K562 (cell line): ENCODE results near the gene AQP9. TPM values are rescaled to one million over a fixed set of nuclear protein-coding genes. Genes with fewer than 3 reads are reported as not detected.

Experiments used
- C11orf30 ChIP-seq: fragments of 450-650 bp; IDR thresholded peaks from 2 replicates; pipeline ENCODE4 v1.6.1; 2016; ENCODE audit warnings: low read depth, mild to moderate bottlenecking
- EGR1 ChIP-seq: fragments of 450-650 bp; conservative IDR thresholded peaks from 2 replicates; pipeline ENCODE4 v1.6.1; 2017; ENCODE audit warnings: mild to moderate bottlenecking
- HNRNPLL ChIP-seq: fragments of 200-400 bp; formaldehyde crosslinking; IDR thresholded peaks from 2 replicates; pipeline ENCODE4 v1.6.1; 2017; ENCODE audit warnings: low read length, low read depth, mild to moderate bottlenecking; ENCODE audit not compliant: poor library complexity, severe bottlenecking
- MBD2 ChIP-seq: sonication (generic); IDR thresholded peaks from 2 replicates; pipeline ENCODE4 v1.6.1; 2016; ENCODE audit warnings: low read depth, borderline replicate concordance
- NR2F6 ChIP-seq: fragments of 450-650 bp; formaldehyde crosslinking; IDR thresholded peaks from 2 replicates; pipeline ENCODE4 v1.4.0; 2020; ENCODE audit warnings: mild to moderate bottlenecking
- PHB2 ChIP-seq: fragments of 450-650 bp; IDR thresholded peaks from 2 replicates; pipeline ENCODE4 v1.6.1; 2017; ENCODE audit warnings: low read depth
- SOX6 ChIP-seq: fragments of 450-650 bp; IDR thresholded peaks from 2 replicates; pipeline ENCODE4 v1.6.1; 2014; ENCODE audit warnings: mild to moderate bottlenecking
- ZC3H11A ChIP-seq: IDR thresholded peaks from 2 replicates; pipeline ENCODE4 v1.6.1; 2012; ENCODE audit warnings: low read depth, low read length, improper control_type of control experiment
- polyA plus RNA-seq, 8 experiments: library from polyadenylated mRNA; depleted of rRNA in 4 of 8; stranded (reverse) in 5 of 8; unstranded in 3 of 8; fragments of >200 nt; fragmentation: Nextera tagmentation in 2 of 8; fragmentation: Illumina TruSeq in 1 of 8; extraction: Ambion mirVana in 2 of 8; extraction: Trizol in 1 of 8; gene quantifications; 2 replicates each; pipeline versions ENCODE4 v1.2.1 to v1.2.3, GENCODE V29; 2011 to 2014; ENCODE audit warnings: inconsistent platforms in 1 of 8, missing spikeins in 1 of 8
- total RNA-seq, 7 experiments: library from RNA; depleted of rRNA in 6 of 7; stranded (reverse); fragments of >200 nt in 6 of 7; fragmentation: Illumina TruSeq in 2 of 7; extraction: Trizol in 2 of 7; gene quantifications; 2 replicates each; pipeline versions ENCODE4 v1.2.1 to v1.2.3, GENCODE V29; 2011 to 2021; ENCODE audit warnings: low replicate concordance in 1 of 7
- TF ChIP-seq, protein P1 (sequence below): fragments of 450-650 bp; IDR thresholded peaks from 2 replicates; pipeline ENCODE4 v1.7.1; 2018; ENCODE audit warnings: mild to moderate bottlenecking, low read depth; ENCODE audit not compliant: partially characterized antibody
- TF ChIP-seq, protein P2 (sequence below), 2 experiments: fragments of 450-650 bp in 1 of 2; sonication (generic) in 1 of 2; formaldehyde crosslinking in 1 of 2; IDR thresholded peaks; 2 replicates each; pipeline versions ENCODE4 v1.7.1 to v1.9.0; 2016 to 2022; ENCODE audit warnings: inconsistent platforms in 1 of 2, mild to moderate bottlenecking in 1 of 2, missing genetic modification reagents in 1 of 2
- TF ChIP-seq, protein P3 (sequence below): sonication (generic); formaldehyde crosslinking; IDR thresholded peaks from 2 replicates; pipeline ENCODE4 v1.8.1; 2022; ENCODE audit warnings: missing genetic modification reagents
- TF ChIP-seq, protein P4 (sequence below): fragments of 450-650 bp; formaldehyde crosslinking; IDR thresholded peaks from 2 replicates; pipeline ENCODE4 v1.4.0; 2020; ENCODE audit warnings: mild to moderate bottlenecking, moderate library complexity

The AQP9 gene
- total and polyA plus RNA-seq, 9 of the 15 experiments (the other 6 are each of a cell fraction or from before 2014, with no cell fraction given): 0.04 to 0.33 (median 0.07) TPM; not detected in 4

DNA sequence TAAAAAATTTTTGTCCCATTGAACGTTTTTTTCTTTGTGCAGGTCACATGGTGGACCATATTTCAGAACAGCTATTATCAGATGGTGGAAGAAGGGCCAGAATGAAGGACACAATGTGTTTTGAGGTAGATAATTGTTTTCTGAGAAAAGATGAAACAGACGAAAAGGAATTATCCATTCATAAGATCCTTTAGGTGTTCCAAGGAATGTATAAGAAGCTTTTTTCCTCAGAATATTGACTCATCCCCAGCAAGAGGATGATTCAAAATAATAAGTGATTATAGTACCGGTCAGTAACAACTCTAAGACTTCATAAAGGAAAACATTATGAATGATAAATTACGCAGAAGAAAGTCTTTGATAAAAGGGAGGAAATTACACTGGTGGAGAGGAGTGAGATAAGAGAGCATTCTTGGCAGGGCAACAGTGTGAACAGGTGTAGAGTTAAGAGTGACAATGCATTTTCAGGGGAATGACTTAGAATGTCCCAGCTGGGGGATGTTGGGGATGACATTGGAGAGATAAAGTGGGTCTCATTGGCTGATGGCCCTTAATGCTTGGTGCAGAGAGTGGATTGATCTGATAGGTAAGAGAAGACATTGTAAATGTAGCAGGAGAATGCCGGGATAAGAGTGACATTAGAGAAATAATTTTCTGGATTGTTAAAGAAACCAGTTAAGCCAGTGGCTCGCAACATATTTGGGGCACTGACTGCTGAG is 27.0 kb upstream of the AQP9 start (continued):
- peak; percentile 85 for TF ChIP-seq PHB2
- TF ChIP-seq C11orf30: peak; percentile 98
- TF ChIP-seq, protein P1, sequence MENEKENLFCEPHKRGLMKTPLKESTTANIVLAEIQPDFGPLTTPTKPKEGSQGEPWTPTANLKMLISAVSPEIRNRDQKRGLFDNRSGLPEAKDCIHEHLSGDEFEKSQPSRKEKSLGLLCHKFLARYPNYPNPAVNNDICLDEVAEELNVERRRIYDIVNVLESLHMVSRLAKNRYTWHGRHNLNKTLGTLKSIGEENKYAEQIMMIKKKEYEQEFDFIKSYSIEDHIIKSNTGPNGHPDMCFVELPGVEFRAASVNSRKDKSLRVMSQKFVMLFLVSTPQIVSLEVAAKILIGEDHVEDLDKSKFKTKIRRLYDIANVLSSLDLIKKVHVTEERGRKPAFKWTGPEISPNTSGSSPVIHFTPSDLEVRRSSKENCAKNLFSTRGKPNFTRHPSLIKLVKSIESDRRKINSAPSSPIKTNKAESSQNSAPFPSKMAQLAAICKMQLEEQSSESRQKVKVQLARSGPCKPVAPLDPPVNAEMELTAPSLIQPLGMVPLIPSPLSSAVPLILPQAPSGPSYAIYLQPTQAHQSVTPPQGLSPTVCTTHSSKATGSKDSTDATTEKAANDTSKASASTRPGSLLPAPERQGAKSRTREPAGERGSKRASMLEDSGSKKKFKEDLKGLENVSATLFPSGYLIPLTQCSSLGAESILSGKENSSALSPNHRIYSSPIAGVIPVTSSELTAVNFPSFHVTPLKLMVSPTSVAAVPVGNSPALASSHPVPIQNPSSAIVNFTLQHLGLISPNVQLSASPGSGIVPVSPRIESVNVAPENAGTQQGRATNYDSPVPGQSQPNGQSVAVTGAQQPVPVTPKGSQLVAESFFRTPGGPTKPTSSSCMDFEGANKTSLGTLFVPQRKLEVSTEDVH: no peak
- TF ChIP-seq NR2F6 (CRISPR knock-in tag): no peak
- no peak for TF ChIP-seq ZC3H11A
- peak; percentile 75 for TF ChIP-seq MBD2
- TF ChIP-seq HNRNPLL: no peak
- TF ChIP-seq EGR1: no peak
- TF ChIP-seq, protein P2, sequence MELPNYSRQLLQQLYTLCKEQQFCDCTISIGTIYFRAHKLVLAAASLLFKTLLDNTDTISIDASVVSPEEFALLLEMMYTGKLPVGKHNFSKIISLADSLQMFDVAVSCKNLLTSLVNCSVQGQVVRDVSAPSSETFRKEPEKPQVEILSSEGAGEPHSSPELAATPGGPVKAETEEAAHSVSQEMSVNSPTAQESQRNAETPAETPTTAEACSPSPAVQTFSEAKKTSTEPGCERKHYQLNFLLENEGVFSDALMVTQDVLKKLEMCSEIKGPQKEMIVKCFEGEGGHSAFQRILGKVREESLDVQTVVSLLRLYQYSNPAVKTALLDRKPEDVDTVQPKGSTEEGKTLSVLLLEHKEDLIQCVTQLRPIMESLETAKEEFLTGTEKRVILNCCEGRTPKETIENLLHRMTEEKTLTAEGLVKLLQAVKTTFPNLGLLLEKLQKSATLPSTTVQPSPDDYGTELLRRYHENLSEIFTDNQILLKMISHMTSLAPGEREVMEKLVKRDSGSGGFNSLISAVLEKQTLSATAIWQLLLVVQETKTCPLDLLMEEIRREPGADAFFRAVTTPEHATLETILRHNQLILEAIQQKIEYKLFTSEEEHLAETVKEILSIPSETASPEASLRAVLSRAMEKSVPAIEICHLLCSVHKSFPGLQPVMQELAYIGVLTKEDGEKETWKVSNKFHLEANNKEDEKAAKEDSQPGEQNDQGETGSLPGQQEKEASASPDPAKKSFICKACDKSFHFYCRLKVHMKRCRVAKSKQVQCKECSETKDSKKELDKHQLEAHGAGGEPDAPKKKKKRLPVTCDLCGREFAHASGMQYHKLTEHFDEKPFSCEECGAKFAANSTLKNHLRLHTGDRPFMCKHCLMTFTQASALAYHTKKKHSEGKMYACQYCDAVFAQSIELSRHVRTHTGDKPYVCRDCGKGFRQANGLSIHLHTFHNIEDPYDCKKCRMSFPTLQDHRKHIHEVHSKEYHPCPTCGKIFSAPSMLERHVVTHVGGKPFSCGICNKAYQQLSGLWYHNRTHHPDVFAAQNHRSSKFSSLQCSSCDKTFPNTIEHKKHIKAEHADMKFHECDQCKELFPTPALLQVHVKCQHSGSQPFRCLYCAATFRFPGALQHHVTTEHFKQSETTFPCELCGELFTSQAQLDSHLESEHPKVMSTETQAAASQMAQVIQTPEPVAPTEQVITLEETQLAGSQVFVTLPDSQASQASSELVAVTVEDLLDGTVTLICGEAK (IDR thresholded peaks at IDR 0.05): 0 out of 2 replicates have a peak, but pooled peaks have one; percentile 14
- TF ChIP-seq, protein P2 (CRISPR knock-in tag; IDR thresholded peaks at IDR 0.05): no peak
- TF ChIP-seq, protein P3, sequence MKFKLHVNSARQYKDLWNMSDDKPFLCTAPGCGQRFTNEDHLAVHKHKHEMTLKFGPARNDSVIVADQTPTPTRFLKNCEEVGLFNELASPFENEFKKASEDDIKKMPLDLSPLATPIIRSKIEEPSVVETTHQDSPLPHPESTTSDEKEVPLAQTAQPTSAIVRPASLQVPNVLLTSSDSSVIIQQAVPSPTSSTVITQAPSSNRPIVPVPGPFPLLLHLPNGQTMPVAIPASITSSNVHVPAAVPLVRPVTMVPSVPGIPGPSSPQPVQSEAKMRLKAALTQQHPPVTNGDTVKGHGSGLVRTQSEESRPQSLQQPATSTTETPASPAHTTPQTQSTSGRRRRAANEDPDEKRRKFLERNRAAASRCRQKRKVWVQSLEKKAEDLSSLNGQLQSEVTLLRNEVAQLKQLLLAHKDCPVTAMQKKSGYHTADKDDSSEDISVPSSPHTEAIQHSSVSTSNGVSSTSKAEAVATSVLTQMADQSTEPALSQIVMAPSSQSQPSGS (CRISPR knock-in tag): no peak
- peak; percentile 97 for TF ChIP-seq SOX6
- TF ChIP-seq, protein P4, sequence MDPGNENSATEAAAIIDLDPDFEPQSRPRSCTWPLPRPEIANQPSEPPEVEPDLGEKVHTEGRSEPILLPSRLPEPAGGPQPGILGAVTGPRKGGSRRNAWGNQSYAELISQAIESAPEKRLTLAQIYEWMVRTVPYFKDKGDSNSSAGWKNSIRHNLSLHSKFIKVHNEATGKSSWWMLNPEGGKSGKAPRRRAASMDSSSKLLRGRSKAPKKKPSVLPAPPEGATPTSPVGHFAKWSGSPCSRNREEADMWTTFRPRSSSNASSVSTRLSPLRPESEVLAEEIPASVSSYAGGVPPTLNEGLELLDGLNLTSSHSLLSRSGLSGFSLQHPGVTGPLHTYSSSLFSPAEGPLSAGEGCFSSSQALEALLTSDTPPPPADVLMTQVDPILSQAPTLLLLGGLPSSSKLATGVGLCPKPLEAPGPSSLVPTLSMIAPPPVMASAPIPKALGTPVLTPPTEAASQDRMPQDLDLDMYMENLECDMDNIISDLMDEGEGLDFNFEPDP (CRISPR knock-in tag): no peak
